Parathyroid adenoma (tissue), 2 donors: ENCODE measurements around the gene RD3L.
"Not testable (repeated sequence)": the region's sequence is repeated elsewhere in the genome, so short reads cannot be mapped to it uniquely, and the experiment has no call there.

Source experiments
- H2AFZ ChIP-seq: fragments of 300-600 bp; sonication (generic); one replicate; pipeline ENCODE4 v1.7.0; 2017; ENCODE audit warnings: antibody characterized with exemption, mild to moderate bottlenecking
- H3K27ac ChIP-seq: fragments of 300-600 bp; sonication (generic); one replicate; pipeline ENCODE4 v1.7.0; 2017
- H3K27me3 ChIP-seq: fragments of 300-600 bp; sonication (generic); one replicate; pipeline ENCODE4 v1.7.0; 2017; ENCODE audit warnings: low read length; ENCODE audit not compliant: control insufficient read depth, insufficient read depth
- H3K36me3 ChIP-seq: fragments of 300-600 bp; sonication (generic); one replicate; pipeline ENCODE4 v1.7.0; 2017; ENCODE audit warnings: low read length; ENCODE audit not compliant: control insufficient read depth, insufficient read depth
- H3K4me1 ChIP-seq: fragments of 300-600 bp; sonication (generic); one replicate; pipeline ENCODE4 v1.7.0; 2017; ENCODE audit warnings: control low read depth
- H3K4me2 ChIP-seq: fragments of 300-600 bp; sonication (generic); one replicate; pipeline ENCODE4 v1.7.0; 2017; ENCODE audit warnings: low read length
- H3K4me3 ChIP-seq: fragments of 300-600 bp; sonication (generic); one replicate; pipeline ENCODE4 v1.7.0; 2017; ENCODE audit warnings: low read depth, low read length
- H3K79me2 ChIP-seq: fragments of 300-600 bp; sonication (generic); one replicate; pipeline ENCODE4 v1.7.0; 2017; ENCODE audit warnings: control low read depth
- H3K9ac ChIP-seq: fragments of 300-600 bp; sonication (generic); one replicate; pipeline ENCODE4 v1.7.0; 2017; ENCODE audit warnings: mild to moderate bottlenecking
- H3K9me3 ChIP-seq: fragments of 300-600 bp; sonication (generic); one replicate; pipeline ENCODE4 v1.7.0; 2017; ENCODE audit warnings: low read length; ENCODE audit not compliant: control insufficient read depth
- TF ChIP-seq, protein P1 (sequence below): fragments of 300-600 bp; sonication (generic); IDR thresholded peaks from one replicate; pipeline ENCODE4 v1.7.0; 2017; ENCODE audit warnings: antibody characterized with exemption, mild to moderate bottlenecking
- donor health status: primary hyperparathyroidism.

Gene RD3L

DNA sequence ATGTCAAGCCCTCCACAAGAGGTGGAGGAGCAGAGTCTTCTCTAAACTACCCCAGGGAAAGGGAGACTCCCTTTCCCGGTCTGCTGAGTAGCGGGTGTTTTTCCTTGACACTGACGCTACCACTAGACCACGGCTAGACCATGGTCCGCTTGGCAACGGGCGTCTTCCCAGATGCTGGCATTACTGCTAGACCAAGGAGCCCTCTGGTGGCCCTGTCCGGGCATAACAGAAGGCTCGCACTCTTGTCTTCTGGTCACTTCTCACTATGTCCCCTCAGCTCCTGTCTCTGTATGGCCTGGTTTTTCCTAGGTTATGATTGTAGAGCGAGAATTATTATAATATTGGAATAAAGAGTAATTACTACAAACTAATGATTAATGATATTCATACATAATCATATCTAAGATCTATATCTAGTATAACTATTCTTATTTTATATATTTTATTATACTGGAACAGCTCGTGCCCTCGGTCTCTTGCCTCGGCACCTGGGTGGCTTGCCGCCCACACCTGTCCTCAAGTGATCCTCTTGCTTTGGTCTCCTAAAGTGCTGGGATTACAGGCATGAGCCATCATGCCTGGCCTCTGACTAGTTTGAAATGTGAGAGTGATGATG is 38.4 kb upstream of the RD3L start:
- TF ChIP-seq, protein P1, sequence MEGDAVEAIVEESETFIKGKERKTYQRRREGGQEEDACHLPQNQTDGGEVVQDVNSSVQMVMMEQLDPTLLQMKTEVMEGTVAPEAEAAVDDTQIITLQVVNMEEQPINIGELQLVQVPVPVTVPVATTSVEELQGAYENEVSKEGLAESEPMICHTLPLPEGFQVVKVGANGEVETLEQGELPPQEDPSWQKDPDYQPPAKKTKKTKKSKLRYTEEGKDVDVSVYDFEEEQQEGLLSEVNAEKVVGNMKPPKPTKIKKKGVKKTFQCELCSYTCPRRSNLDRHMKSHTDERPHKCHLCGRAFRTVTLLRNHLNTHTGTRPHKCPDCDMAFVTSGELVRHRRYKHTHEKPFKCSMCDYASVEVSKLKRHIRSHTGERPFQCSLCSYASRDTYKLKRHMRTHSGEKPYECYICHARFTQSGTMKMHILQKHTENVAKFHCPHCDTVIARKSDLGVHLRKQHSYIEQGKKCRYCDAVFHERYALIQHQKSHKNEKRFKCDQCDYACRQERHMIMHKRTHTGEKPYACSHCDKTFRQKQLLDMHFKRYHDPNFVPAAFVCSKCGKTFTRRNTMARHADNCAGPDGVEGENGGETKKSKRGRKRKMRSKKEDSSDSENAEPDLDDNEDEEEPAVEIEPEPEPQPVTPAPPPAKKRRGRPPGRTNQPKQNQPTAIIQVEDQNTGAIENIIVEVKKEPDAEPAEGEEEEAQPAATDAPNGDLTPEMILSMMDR: peak; percentile 88
- not testable (repeated sequence) for H3K27ac ChIP-seq, H3K79me2 ChIP-seq, H3K9ac ChIP-seq, H3K4me2 ChIP-seq, H3K27me3 ChIP-seq, H3K9me3 ChIP-seq, H3K4me3 ChIP-seq, H3K36me3 ChIP-seq, H3K4me1 ChIP-seq
- H2AFZ ChIP-seq: peak overlapping the region; percentile 71

DNA sequence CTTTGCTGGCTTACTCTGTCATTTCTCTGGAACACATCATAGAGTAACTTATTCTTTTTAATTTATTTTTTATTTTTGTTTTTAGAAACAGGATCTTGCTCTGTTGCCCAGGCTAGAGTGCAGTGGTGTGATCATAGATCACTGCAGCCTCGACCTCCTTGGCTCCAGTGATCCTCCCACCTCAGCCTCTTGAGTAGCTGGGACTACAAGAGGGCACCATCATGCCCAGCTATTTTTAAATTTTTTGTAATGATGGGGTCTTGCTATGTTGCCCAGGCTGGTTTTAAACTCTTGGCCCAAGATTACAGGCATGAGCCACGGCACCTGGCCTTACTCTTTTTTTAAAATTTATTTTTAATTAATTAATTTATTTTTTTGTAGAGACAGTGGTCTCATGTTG is 32.2 kb upstream of the RD3L start:
- peaks cover 10% of the 10 kb centered on the region for H3K4me1 ChIP-seq
- no peak overlapping the region for H2AFZ ChIP-seq
- no peak overlapping the region for H3K4me3 ChIP-seq
- no peak overlapping the region for H3K27ac ChIP-seq
- H3K9ac ChIP-seq: no peak overlapping the region
- no peaks in the 10 kb centered on the region for H3K36me3 ChIP-seq
- TF ChIP-seq, protein P1: no peak
- no peak overlapping the region for H3K4me2 ChIP-seq
- no peaks in the 10 kb centered on the region for H3K9me3 ChIP-seq
- H3K79me2 ChIP-seq: no peaks in the 10 kb centered on the region
- H3K27me3 ChIP-seq: no peaks in the 10 kb centered on the region

DNA sequence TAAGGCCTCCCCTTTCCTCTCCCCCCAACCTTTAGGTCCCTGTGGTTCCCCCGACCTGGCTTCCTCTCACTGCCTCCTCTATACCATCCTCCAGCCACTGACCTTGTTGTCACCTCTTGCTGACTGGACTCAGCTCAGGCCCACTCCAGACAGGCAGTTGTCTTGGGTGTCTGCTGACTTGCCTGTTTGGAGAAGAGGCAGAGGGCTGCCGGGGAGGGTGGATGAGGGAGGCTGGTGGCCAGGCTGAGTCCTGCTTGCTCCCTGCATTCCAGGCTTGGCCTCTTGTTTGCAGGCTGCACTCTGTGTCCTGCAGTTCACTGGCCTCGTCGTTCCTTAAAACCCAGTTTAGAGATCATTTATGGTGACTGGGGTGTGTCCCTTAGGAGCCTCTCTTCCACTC is 31.0 kb upstream of the RD3L start:
- no peaks in the 10 kb centered on the region for H3K27me3 ChIP-seq
- H3K4me3 ChIP-seq: no peak overlapping the region
- no peak overlapping the region for H3K4me2 ChIP-seq
- peak overlapping the region; percentile 12 for H3K27ac ChIP-seq
- H3K79me2 ChIP-seq: no peaks in the 10 kb centered on the region
- H3K9me3 ChIP-seq: no peaks in the 10 kb centered on the region
- H3K4me1 ChIP-seq: peaks cover 10% of the 10 kb centered on the region
- peak overlapping the region; percentile 89 for H2AFZ ChIP-seq
- no peaks in the 10 kb centered on the region for H3K36me3 ChIP-seq
- TF ChIP-seq, protein P1: no peak
- H3K9ac ChIP-seq: no peak overlapping the region

DNA sequence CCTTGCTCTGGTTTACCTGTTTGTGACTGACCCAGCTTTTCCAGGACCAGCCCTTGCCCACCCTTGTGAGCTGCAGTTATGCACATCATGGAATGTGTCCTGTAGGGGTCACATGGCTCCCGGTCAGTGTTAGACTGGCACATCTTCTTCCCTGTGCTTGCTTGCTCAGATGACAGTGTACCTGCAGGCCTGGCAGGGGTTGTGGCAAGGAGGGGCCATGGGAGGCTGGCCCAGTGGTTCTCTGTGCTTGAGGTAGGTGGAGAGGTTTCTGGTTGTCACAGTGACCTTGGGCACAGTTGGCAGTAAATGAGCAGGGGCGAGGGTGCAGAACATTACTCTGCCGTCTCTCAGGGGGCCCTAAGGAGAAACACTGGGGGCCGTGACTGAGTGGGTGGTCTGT is 27.6 kb upstream of the RD3L start:
- no peaks in the 10 kb centered on the region for H3K9me3 ChIP-seq
- H3K27me3 ChIP-seq: no peaks in the 10 kb centered on the region
- peaks cover 10% of the 10 kb centered on the region for H3K4me1 ChIP-seq
- no peaks in the 10 kb centered on the region for H3K36me3 ChIP-seq
- no peak overlapping the region for H3K27ac ChIP-seq
- H3K4me2 ChIP-seq: no peak overlapping the region
- no peak overlapping the region for H3K9ac ChIP-seq
- H3K79me2 ChIP-seq: no peaks in the 10 kb centered on the region
- H3K4me3 ChIP-seq: no peak overlapping the region
- H2AFZ ChIP-seq: no peak overlapping the region
- TF ChIP-seq, protein P1: no peak

DNA sequence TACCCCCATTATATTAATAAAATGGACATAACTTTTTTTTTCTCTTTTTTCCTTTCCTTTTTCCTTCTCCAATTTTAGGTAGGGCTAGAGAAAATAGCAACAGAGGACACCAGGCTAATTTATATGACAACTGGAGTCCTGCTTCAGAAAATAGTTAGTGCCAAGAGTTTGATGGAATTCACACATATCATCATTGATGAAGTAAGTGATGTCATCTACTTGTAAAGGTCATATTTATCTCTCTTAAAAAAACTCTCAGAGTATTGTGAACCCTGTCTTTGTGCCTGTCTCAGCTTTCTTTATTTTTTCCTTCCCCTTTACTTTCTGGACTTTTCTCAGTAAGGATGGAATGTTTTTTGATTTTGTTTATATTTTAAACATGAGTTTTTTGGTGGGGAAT is 24.3 kb upstream of the RD3L start:
- Histone ChIP-seq H3K9me3 (no peaks in the 10 kb centered on the region), H3K36me3 (no peaks in the 10 kb centered on the region), H2AFZ (no peak overlapping the region), H3K27ac (no peak overlapping the region), H3K4me3 (no peak overlapping the region), H3K79me2 (no peaks in the 10 kb centered on the region), H3K4me1 (peaks cover 2% of the 10 kb centered on the region), H3K9ac (no peak overlapping the region), H3K27me3 (no peaks in the 10 kb centered on the region), H3K4me2 (no peak overlapping the region)
- TF ChIP-seq, protein P1: no peak
